WTC11 (cell line): ENCODE data around the gene NAV2. TPM values are rescaled to one million over a fixed set of nuclear protein-coding genes. Genes with fewer than 3 reads are reported as not detected.

Source experiments
- ATAC-seq: fragments of 200-7000 bp; cut with Tn5 transposase; 2 replicates; pipeline ENCODE4 v1.10.0; 2021; ENCODE audit warnings: mild to moderate bottlenecking, moderate library complexity
- CTCF ChIA-PET: fragments of 300-600 bp; sonication (Branson Sonifier 250); formaldehyde crosslinking; loops from one replicate; lab custom pipeline; 2021; ENCODE audit warnings: antibody characterized with exemption; lab: Charles Lee
- POLR2A ChIA-PET: fragments of 350-600 bp; sonication (Branson Sonifier 250); formaldehyde crosslinking; loops from one replicate; lab custom pipeline; 2021; ENCODE audit warnings: antibody characterized with exemption; lab: Charles Lee
- DNase-seq: peaks from one replicate; pipeline ENCODE4 v3.0.0; 2021; ENCODE audit warnings: low spot score
- H3K27ac Mint-ChIP-seq: 2 replicates; pipeline ENCODE4 v1.8.0; 2021; ENCODE audit warnings: mixed read lengths
- H3K27me3 Mint-ChIP-seq: 2 replicates; pipeline ENCODE4 v1.8.0; 2021; ENCODE audit warnings: low read depth, mild to moderate bottlenecking, moderate library complexity, mixed read lengths
- H3K36me3 Mint-ChIP-seq: 2 replicates; pipeline ENCODE4 v1.8.0; 2021; ENCODE audit warnings: mixed read lengths
- H3K4me1 Mint-ChIP-seq: 2 replicates; pipeline ENCODE4 v1.8.0; 2022; ENCODE audit warnings: mixed read lengths
- H3K4me3 Mint-ChIP-seq: 2 replicates; pipeline ENCODE4 v1.8.0; 2021; ENCODE audit warnings: mild to moderate bottlenecking, moderate library complexity, mixed read lengths
- H3K9me3 Mint-ChIP-seq: 2 replicates; pipeline ENCODE4 v1.8.0; 2021; ENCODE audit warnings: mixed read lengths
- AR ChIP-seq: fragments of 250-450 bp; sonication (Bioruptor Pico); IDR thresholded peaks from 2 replicates; pipeline ENCODE4 v1.9.0; 2021; ENCODE audit warnings: mild to moderate bottlenecking
- ATF1 ChIP-seq: sonication (generic); formaldehyde crosslinking; IDR thresholded peaks from 2 replicates; pipeline ENCODE4 v1.8.1; 2023; ENCODE audit warnings: mild to moderate bottlenecking, moderate library complexity, missing genetic modification reagents
- ATF6 ChIP-seq: sonication (generic); formaldehyde crosslinking; IDR thresholded peaks from 2 replicates; pipeline ENCODE4 v1.8.1; 2023; ENCODE audit warnings: mild to moderate bottlenecking, missing genetic modification reagents
- E2F4 ChIP-seq: sonication (generic); formaldehyde crosslinking; IDR thresholded peaks from 2 replicates; pipeline ENCODE4 v1.8.1; 2022; ENCODE audit warnings: low read depth, mild to moderate bottlenecking, moderate library complexity, missing genetic modification reagents, borderline replicate concordance
- E2F5 ChIP-seq: sonication (generic); formaldehyde crosslinking; IDR thresholded peaks from 2 replicates; pipeline ENCODE4 v1.8.1; 2022; ENCODE audit warnings: mild to moderate bottlenecking, moderate library complexity, missing genetic modification reagents
- ELF4 ChIP-seq: sonication (generic); formaldehyde crosslinking; IDR thresholded peaks from 2 replicates; pipeline ENCODE4 v1.8.1; 2022; ENCODE audit warnings: low read depth, mild to moderate bottlenecking, moderate library complexity, missing genetic modification reagents
- ERG ChIP-seq: fragments of 250-450 bp; sonication (Bioruptor Pico); IDR thresholded peaks from 2 replicates; pipeline ENCODE4 v1.8.0; 2021; ENCODE audit warnings: mild to moderate bottlenecking
- ESRRA ChIP-seq: sonication (generic); formaldehyde crosslinking; IDR thresholded peaks from 2 replicates; pipeline ENCODE4 v1.8.1; 2022; ENCODE audit warnings: mild to moderate bottlenecking, missing genetic modification reagents, borderline replicate concordance
- FOXJ3 ChIP-seq: sonication (generic); formaldehyde crosslinking; IDR thresholded peaks from 2 replicates; pipeline ENCODE4 v1.9.0; 2021; ENCODE audit warnings: missing genetic modification reagents, mild to moderate bottlenecking, borderline replicate concordance
- FOXP1 ChIP-seq: sonication (generic); formaldehyde crosslinking; IDR thresholded peaks from 2 replicates; pipeline ENCODE4 v1.8.0; 2022; ENCODE audit warnings: missing genetic modification reagents, mild to moderate bottlenecking, moderate library complexity, borderline replicate concordance
- KAT7 ChIP-seq: sonication (generic); formaldehyde crosslinking; IDR thresholded peaks from 2 replicates; pipeline ENCODE4 v1.8.1; 2023; ENCODE audit warnings: missing genetic modification reagents, mild to moderate bottlenecking, borderline replicate concordance
- NR1H2 ChIP-seq: sonication (generic); formaldehyde crosslinking; IDR thresholded peaks from 2 replicates; pipeline ENCODE4 v1.9.0; 2021; ENCODE audit warnings: mild to moderate bottlenecking, moderate library complexity, missing genetic modification reagents
- SP1 ChIP-seq: sonication (generic); formaldehyde crosslinking; conservative IDR thresholded peaks from 2 replicates; pipeline ENCODE4 v1.8.1; 2022; ENCODE audit warnings: missing genetic modification reagents
- TP53 ChIP-seq: sonication (generic); formaldehyde crosslinking; IDR thresholded peaks from 2 replicates; pipeline ENCODE4 v1.8.1; 2023; ENCODE audit warnings: mild to moderate bottlenecking, missing genetic modification reagents
- ZNF121 ChIP-seq: sonication (generic); formaldehyde crosslinking; IDR thresholded peaks from 2 replicates; pipeline ENCODE4 v1.8.0; 2023; ENCODE audit warnings: missing genetic modification reagents
- ZNF219 ChIP-seq: sonication (generic); formaldehyde crosslinking; IDR thresholded peaks from 2 replicates; pipeline ENCODE4 v1.8.0; 2023; ENCODE audit warnings: missing genetic modification reagents, mild to moderate bottlenecking, borderline replicate concordance
- ZNF416 ChIP-seq: fragments of 250-450 bp; sonication (Bioruptor Pico); IDR thresholded peaks from 2 replicates; pipeline ENCODE4 v1.9.0; 2021; ENCODE audit warnings: mild to moderate bottlenecking, inconsistent platforms
- ZNF423 ChIP-seq: fragments of 250-450 bp; sonication (Bioruptor Pico); IDR thresholded peaks from 2 replicates; pipeline ENCODE4 v2.1.2; 2022; ENCODE audit warnings: mild to moderate bottlenecking, moderate library complexity
- ZNF512 ChIP-seq: sonication (generic); formaldehyde crosslinking; IDR thresholded peaks from 2 replicates; pipeline ENCODE4 v1.8.1; 2022; ENCODE audit warnings: missing genetic modification reagents, borderline replicate concordance
- ZNF532 ChIP-seq: fragments of 250-450 bp; sonication (Bioruptor Pico); IDR thresholded peaks from 2 replicates; pipeline ENCODE4 v1.9.0; 2021; ENCODE audit warnings: mild to moderate bottlenecking, borderline replicate concordance
- ZSCAN18 ChIP-seq: fragments of 250-450 bp; sonication (Bioruptor Pico); IDR thresholded peaks from 2 replicates; pipeline ENCODE4 v2.1.2; 2022; ENCODE audit warnings: mild to moderate bottlenecking, moderate library complexity
- total RNA-seq: library from RNA; stranded (reverse); gene quantifications from 3 replicates; pipeline ENCODE4 v1.2.3, GENCODE V29; 2021

The NAV2 gene
- total RNA-seq, 1 experiment from 2014 or later = 42.8 TPM

- TF ChIP-seq ERG (CRISPR knock-in tag) (no peak), ATF1 (CRISPR knock-in tag) (no peak), TP53 (CRISPR knock-in tag) (no peak), ESRRA (CRISPR knock-in tag) (no peak), FOXP1 (CRISPR knock-in tag) (no peak), E2F5 (no peak)
- TF ChIP-seq, all 79 proteins: peak for 0
Measured at GRCh38 chr11:19970944-19971343, 258.3 kb downstream of the NAV2 start (continued).

- H3K36me3 Mint-ChIP-seq = no peaks in the 10 kb centered on the region
- H3K27me3 Mint-ChIP-seq = no peaks in the 10 kb centered on the region
- CTCF ChIA-PET = interaction anchor here (1.1 kb wide), 1 partner anchor 18 kb away, joined by 5 read pairs; no protein-coding TSS in a partner anchor
- H3K27ac Mint-ChIP-seq = no peak overlapping the region
- DNase-seq (no peak), ATAC-seq (no peak)
- TF ChIP-seq ZNF423 (no peak), NR1H2 (CRISPR knock-in tag) (no peak), ZNF121 (CRISPR knock-in tag) (no peak), KAT7 (CRISPR knock-in tag) (no peak), ZNF416 (no peak), ZSCAN18 (CRISPR knock-in tag) (no peak), FOXJ3 (CRISPR knock-in tag) (no peak), ATF6 (CRISPR knock-in tag) (no peak), ZNF219 (no peak), SP1 (CRISPR knock-in tag) (no peak), AR (no peak), ATF1 (CRISPR knock-in tag) (no peak), ZNF532 (no peak), ZNF512 (CRISPR knock-in tag) (no peak), E2F4 (CRISPR knock-in tag) (no peak), ELF4 (no peak)
- no peak overlapping the region for H3K4me3 Mint-ChIP-seq
- 0 out of 2 replicates have a peak, but pooled peaks cover 3% of the 10 kb centered on the region for H3K4me1 Mint-ChIP-seq
- POLR2A ChIA-PET = no interaction called here
- no peaks in the 10 kb centered on the region for H3K9me3 Mint-ChIP-seq
Measured at GRCh38 chr11:19972091-19972490, 259.5 kb downstream of the NAV2 start.
